K562 (cell line): ENCODE data around the gene GPR85. TPM values are rescaled to one million over a fixed set of nuclear protein-coding genes. Genes with fewer than 3 reads are reported as not detected.

Experiments used
- ETV1 ChIP-seq: fragments of 450-650 bp; conservative IDR thresholded peaks from 2 replicates; pipeline ENCODE4 v1.6.1; 2016; ENCODE audit warnings: missing genetic modification characterization, control low read depth, low read depth, missing compliant biosample characterization
- GABPB1 ChIP-seq: sonication (generic); formaldehyde crosslinking; IDR thresholded peaks from 2 replicates; pipeline ENCODE4 v1.8.0; 2022; ENCODE audit warnings: mild to moderate bottlenecking, missing genetic modification reagents
- GATAD2A ChIP-seq: fragments of 450-650 bp; IDR thresholded peaks from 2 replicates; pipeline ENCODE4 v1.6.1; 2017
- HCFC1 ChIP-seq: IDR thresholded peaks from 2 replicates; pipeline ENCODE4 v1.6.1; 2012; ENCODE audit warnings: low read depth, low read length, improper control_type of control experiment
- HDAC1 ChIP-seq, 2 experiments: fragments of 450-650 bp; IDR thresholded peaks; 2 replicates each; pipeline ENCODE4 v1.6.1; 2016 to 2017; ENCODE audit warnings: inconsistent platforms in 1 of 2, mild to moderate bottlenecking in 1 of 2, moderate library complexity in 1 of 2
- HLTF ChIP-seq: fragments of 450-650 bp; IDR thresholded peaks from 2 replicates; pipeline ENCODE4 v1.6.1; 2016
- HOXB6 ChIP-seq: fragments of 250-450 bp; sonication (Bioruptor Pico); IDR thresholded peaks from 2 replicates; pipeline ENCODE4 v1.5.1; 2022; ENCODE audit warnings: mild to moderate bottlenecking, borderline replicate concordance
- JUND ChIP-seq, 2 experiments: IDR thresholded peaks; 2 replicates in 1 of 2; 3 replicates in 1 of 2; pipeline ENCODE4 v1.6.1; 2011; ENCODE audit warnings: borderline replicate concordance in 2 of 2, low read depth in 2 of 2, low read length in 2 of 2, improper control_type of control experiment in 1 of 2, missing biosample characterization in 1 of 2, missing genetic modification characterization in 1 of 2, missing genetic modification reagents in 1 of 2
- KAT7 ChIP-seq: sonication (generic); formaldehyde crosslinking; IDR thresholded peaks from 2 replicates; pipeline ENCODE4 v1.8.0; 2022; ENCODE audit warnings: missing genetic modification reagents, mild to moderate bottlenecking, borderline replicate concordance
- KLF6 ChIP-seq: fragments of 250-450 bp; sonication (Bioruptor Pico); IDR thresholded peaks from 2 replicates; pipeline ENCODE4 v1.4.0; 2020; ENCODE audit warnings: mild to moderate bottlenecking, moderate library complexity, borderline replicate concordance
- MCM3 ChIP-seq: fragments of 450-650 bp; IDR thresholded peaks from 2 replicates; pipeline ENCODE4 v1.6.1; 2016
- MYC ChIP-seq, 2 experiments: fragments of 250-450 bp in 1 of 2; sonication (Bioruptor Pico) in 1 of 2; IDR thresholded peaks; 2 replicates each; pipeline versions ENCODE4 v1.5.1 to v1.6.1; 2012 to 2021; ENCODE audit warnings: low read depth in 2 of 2, borderline replicate concordance in 1 of 2, improper control_type of control experiment in 1 of 2, low read length in 1 of 2, mild to moderate bottlenecking in 1 of 2, moderate library complexity in 1 of 2
- NCOA2 ChIP-seq, 2 experiments: fragments of 450-650 bp; IDR thresholded peaks; 2 replicates each; pipeline ENCODE4 v1.6.1; 2018; ENCODE audit warnings: mild to moderate bottlenecking in 2 of 2, moderate library complexity in 1 of 2; ENCODE audit not compliant: partially characterized antibody in 2 of 2
- NRF1 ChIP-seq, 2 experiments: fragments of 450-650 bp; IDR thresholded peaks in 1 of 2; conservative IDR thresholded peaks in 1 of 2; 2 replicates each; pipeline ENCODE4 v1.6.1; 2014; ENCODE audit warnings: mild to moderate bottlenecking in 2 of 2
- PHTF2 ChIP-seq: fragments of 250-450 bp; sonication (Bioruptor Pico); IDR thresholded peaks from 2 replicates; pipeline ENCODE4 v1.5.0; 2021; ENCODE audit warnings: mild to moderate bottlenecking
- SNIP1 ChIP-seq: fragments of 450-650 bp; IDR thresholded peaks from 2 replicates; pipeline ENCODE4 v1.7.1; 2017; ENCODE audit warnings: low read depth, mild to moderate bottlenecking
- THRAP3 ChIP-seq: fragments of 450-650 bp; IDR thresholded peaks from 2 replicates; pipeline ENCODE4 v1.6.1; 2016; ENCODE audit warnings: mild to moderate bottlenecking, inconsistent platforms, borderline replicate concordance
- ZBTB8A ChIP-seq: fragments of 450-650 bp; IDR thresholded peaks from 2 replicates; pipeline ENCODE4 v1.6.1; 2018; ENCODE audit warnings: mild to moderate bottlenecking, moderate library complexity; ENCODE audit not compliant: partially characterized antibody
- ZKSCAN1 ChIP-seq: fragments of 150-350 bp; IDR thresholded peaks from 2 replicates; pipeline ENCODE4 v1.6.1; 2016; ENCODE audit warnings: low read depth, low read length
- ZNF174 ChIP-seq: fragments of 250-450 bp; sonication (Bioruptor Pico); IDR thresholded peaks from 2 replicates; pipeline ENCODE4 v1.4.0; 2020; ENCODE audit warnings: mild to moderate bottlenecking
- ZNF217 ChIP-seq: sonication (generic); formaldehyde crosslinking; IDR thresholded peaks from 2 replicates; pipeline ENCODE4 v1.8.0; 2022; ENCODE audit warnings: mild to moderate bottlenecking, missing genetic modification reagents
- ZNF232 ChIP-seq: sonication (generic); formaldehyde crosslinking; IDR thresholded peaks from 2 replicates; pipeline ENCODE4 v1.8.0; 2022; ENCODE audit warnings: mild to moderate bottlenecking, missing genetic modification reagents
- ZNF253 ChIP-seq: fragments of 250-450 bp; sonication (Bioruptor Pico); conservative IDR thresholded peaks from 2 replicates; pipeline ENCODE4 v1.6.1; 2021; ENCODE audit warnings: mild to moderate bottlenecking
- ZNF76 ChIP-seq: fragments of 250-450 bp; sonication (Bioruptor Pico); IDR thresholded peaks from 2 replicates; pipeline ENCODE4 v1.4.0; 2020; ENCODE audit warnings: mild to moderate bottlenecking, moderate library complexity, borderline replicate concordance
- ZZZ3 ChIP-seq: fragments of 450-650 bp; IDR thresholded peaks from 2 replicates; pipeline ENCODE4 v1.6.1; 2016; ENCODE audit warnings: antibody characterized with exemption, mild to moderate bottlenecking, moderate library complexity
- polyA plus RNA-seq, 8 experiments: library from polyadenylated mRNA; depleted of rRNA in 4 of 8; stranded (reverse) in 5 of 8; unstranded in 3 of 8; fragments of >200 nt; fragmentation: Nextera tagmentation in 2 of 8; fragmentation: Illumina TruSeq in 1 of 8; extraction: Ambion mirVana in 2 of 8; extraction: Trizol in 1 of 8; gene quantifications; 2 replicates each; pipeline versions ENCODE4 v1.2.1 to v1.2.3, GENCODE V29; 2011 to 2014; ENCODE audit warnings: inconsistent platforms in 1 of 8, missing spikeins in 1 of 8
- total RNA-seq, 7 experiments: library from RNA; depleted of rRNA in 6 of 7; stranded (reverse); fragments of >200 nt in 6 of 7; fragmentation: Illumina TruSeq in 2 of 7; extraction: Trizol in 2 of 7; gene quantifications; 2 replicates each; pipeline versions ENCODE4 v1.2.1 to v1.2.3, GENCODE V29; 2011 to 2021; ENCODE audit warnings: low replicate concordance in 1 of 7
- TF ChIP-seq, protein P1 (sequence below): fragments of 250-450 bp; sonication (Bioruptor Pico); IDR thresholded peaks from 2 replicates; pipeline ENCODE4 v1.8.0; 2021; ENCODE audit warnings: borderline replicate concordance, mild to moderate bottlenecking, moderate library complexity; ENCODE audit not compliant: poor library complexity, severe bottlenecking
- TF ChIP-seq, protein P2 (sequence below): sonication (generic); formaldehyde crosslinking; IDR thresholded peaks from 2 replicates; pipeline ENCODE4 v1.8.0; 2022; ENCODE audit warnings: mild to moderate bottlenecking, missing genetic modification reagents

GPR85 gene
- total and polyA plus RNA-seq, 9 of the 15 experiments (the other 6 are each of a cell fraction or from before 2014, with no cell fraction given) = 2.9 to 18.2 (median 4.0) TPM

DNA sequence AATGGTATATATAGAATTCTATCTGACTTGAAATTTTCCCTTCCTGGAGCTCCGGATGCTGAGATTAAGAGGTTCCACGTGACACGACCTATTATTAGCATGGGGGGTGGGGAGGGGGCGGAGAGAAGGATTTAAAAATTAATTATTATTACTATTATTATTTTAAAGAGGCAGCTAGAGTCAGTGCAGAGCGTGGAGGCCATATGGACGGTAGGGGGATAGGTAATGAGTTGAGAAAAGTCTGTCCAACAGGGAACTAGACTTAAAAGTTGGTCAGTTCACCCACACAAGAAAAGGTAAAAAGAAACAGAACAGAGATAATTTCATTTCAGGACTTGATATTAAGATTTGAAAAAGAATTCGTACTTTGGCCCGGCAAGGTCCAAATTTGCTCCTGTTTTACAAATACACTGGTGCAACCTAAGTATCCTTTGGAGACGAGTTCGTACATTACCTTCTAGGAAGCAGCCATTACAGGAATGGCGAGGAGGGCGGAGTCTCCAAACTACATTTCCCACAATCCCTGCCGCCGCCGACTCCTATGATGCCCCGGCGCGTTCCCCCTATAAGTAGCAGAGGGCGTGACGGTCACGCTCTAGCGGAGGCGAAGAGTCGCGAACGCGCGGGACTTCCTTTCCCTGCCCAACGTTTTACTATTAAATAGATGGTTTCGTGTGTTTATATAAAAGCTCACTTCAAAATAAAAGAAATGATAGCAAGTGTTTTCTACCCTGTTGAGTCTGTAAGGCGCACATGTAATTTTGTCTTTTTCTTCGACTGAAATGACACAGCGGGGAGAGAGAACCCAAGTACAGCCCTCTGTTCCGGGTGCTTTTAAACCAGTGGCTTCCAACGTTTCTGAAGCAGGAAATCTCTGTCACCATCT lies 31.7 kb upstream of the GPR85 start, which contains the start of gene SMIM30 (continued):
- TF ChIP-seq, protein P1, sequence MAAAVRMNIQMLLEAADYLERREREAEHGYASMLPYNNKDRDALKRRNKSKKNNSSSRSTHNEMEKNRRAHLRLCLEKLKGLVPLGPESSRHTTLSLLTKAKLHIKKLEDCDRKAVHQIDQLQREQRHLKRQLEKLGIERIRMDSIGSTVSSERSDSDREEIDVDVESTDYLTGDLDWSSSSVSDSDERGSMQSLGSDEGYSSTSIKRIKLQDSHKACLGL (CRISPR knock-in tag) = no peak
- no peak for TF ChIP-seq ZNF174 (CRISPR knock-in tag)
- peak; percentile 39; the same call in 1 of the 2 replicates for TF ChIP-seq ZKSCAN1
- TF ChIP-seq MYC (IDR thresholded peaks at IDR 0.05; ENCODE audit: low read depth, low read length) = peak; percentile 70
- TF ChIP-seq MYC (CRISPR knock-in tag; IDR thresholded peaks at IDR 0.05; ENCODE audit: borderline replicate concordance, low read depth) = no peak
- peak; percentile 79 for TF ChIP-seq KAT7 (CRISPR knock-in tag)
- no peak for TF ChIP-seq GATAD2A
- no peak for TF ChIP-seq ZZZ3
- TF ChIP-seq ZNF217 (CRISPR knock-in tag) = no peak
- peak; percentile 72 to 80 for TF ChIP-seq NRF1 (conservative IDR thresholded peaks at IDR 0.05 in 1 of 2, IDR thresholded peaks at IDR 0.05 in 1 of 2)
- no peak for TF ChIP-seq HLTF
- TF ChIP-seq, protein P2, sequence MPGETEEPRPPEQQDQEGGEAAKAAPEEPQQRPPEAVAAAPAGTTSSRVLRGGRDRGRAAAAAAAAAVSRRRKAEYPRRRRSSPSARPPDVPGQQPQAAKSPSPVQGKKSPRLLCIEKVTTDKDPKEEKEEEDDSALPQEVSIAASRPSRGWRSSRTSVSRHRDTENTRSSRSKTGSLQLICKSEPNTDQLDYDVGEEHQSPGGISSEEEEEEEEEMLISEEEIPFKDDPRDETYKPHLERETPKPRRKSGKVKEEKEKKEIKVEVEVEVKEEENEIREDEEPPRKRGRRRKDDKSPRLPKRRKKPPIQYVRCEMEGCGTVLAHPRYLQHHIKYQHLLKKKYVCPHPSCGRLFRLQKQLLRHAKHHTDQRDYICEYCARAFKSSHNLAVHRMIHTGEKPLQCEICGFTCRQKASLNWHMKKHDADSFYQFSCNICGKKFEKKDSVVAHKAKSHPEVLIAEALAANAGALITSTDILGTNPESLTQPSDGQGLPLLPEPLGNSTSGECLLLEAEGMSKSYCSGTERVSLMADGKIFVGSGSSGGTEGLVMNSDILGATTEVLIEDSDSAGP (CRISPR knock-in tag) = 0 out of 2 replicates have a peak, but pooled peaks have one; percentile 27
- no peak; the same call in 1 of the 2 replicates for TF ChIP-seq THRAP3
- TF ChIP-seq ZNF253 = no peak
- TF ChIP-seq KLF6 = peak; percentile 88; the same call in 1 of the 2 replicates
- TF ChIP-seq ZNF76 (CRISPR knock-in tag) = 0 out of 2 replicates have a peak, but pooled peaks have one; percentile 24
- TF ChIP-seq ETV1 (tag) = 0 out of 2 replicates have a peak, but pooled peaks have one; percentile 25
- no peak for TF ChIP-seq PHTF2 (CRISPR knock-in tag)
- TF ChIP-seq NCOA2 (IDR thresholded peaks at IDR 0.05; ENCODE audit: partially characterized antibody in 2 of 2) = no peak
- TF ChIP-seq GABPB1 (CRISPR knock-in tag) = peak; percentile 75; the same call in 1 of the 2 replicates
- peak; percentile 80; the same call in 1 of the 2 replicates for TF ChIP-seq JUND (IDR thresholded peaks at IDR 0.05; ENCODE audit: borderline replicate concordance, low read depth, low read length)
- TF ChIP-seq JUND (tag; IDR thresholded peaks at IDR 0.05; ENCODE audit: borderline replicate concordance, low read depth, low read length) = no peak; the same call in 2 of the 3 replicates
- no peak for TF ChIP-seq MCM3
- TF ChIP-seq HCFC1 = peak; percentile 98
- TF ChIP-seq HDAC1 (IDR thresholded peaks at IDR 0.05) = peak in 1 of 2 experiments; percentile 72; a peak in 3 of 4 replicates
- TF ChIP-seq HOXB6 (CRISPR knock-in tag) = no peak
- no peak for TF ChIP-seq ZBTB8A
- no peak for TF ChIP-seq SNIP1
- TF ChIP-seq ZNF232 (CRISPR knock-in tag) = no peak
